H9 (cell line): Measurements from ENCODE around the gene TANGO6. TPM values are rescaled to one million over a fixed set of nuclear protein-coding genes. Genes with fewer than 3 reads are reported as not detected.

Source experiments
- DNase-seq: peaks from one replicate; pipeline ENCODE4 v3.0.0-alpha.2; 2017
- H2AFZ ChIP-seq: one replicate; pipeline ENCODE4 v1.6.1; 2013; ENCODE audit warnings: mild to moderate bottlenecking, low read length, control low read depth, moderate library complexity
- H2AK5ac ChIP-seq: 2 replicates; pipeline ENCODE4 v1.6.1; 2013; ENCODE audit warnings: low read length, control low read depth, mixed read lengths; ENCODE audit not compliant: insufficient read length
- H2BK120ac ChIP-seq: one replicate; pipeline ENCODE4 v1.6.1; 2013; ENCODE audit warnings: low read depth, mild to moderate bottlenecking, low read length, control low read depth, inconsistent platforms; ENCODE audit not compliant: poor library complexity, severe bottlenecking
- H2BK12ac ChIP-seq: 2 replicates; pipeline ENCODE4 v1.6.1; 2013; ENCODE audit warnings: low read length, control low read depth, mixed read lengths, low read depth; ENCODE audit not compliant: insufficient read length
- H2BK15ac ChIP-seq: 2 replicates; pipeline ENCODE4 v1.6.1; 2013; ENCODE audit warnings: low read depth, low read length, control low read depth
- H2BK20ac ChIP-seq: one replicate; pipeline ENCODE4 v1.6.1; 2013; ENCODE audit warnings: low read depth, mild to moderate bottlenecking, low read length, control low read depth, inconsistent platforms; ENCODE audit not compliant: poor library complexity, severe bottlenecking
- H2BK5ac ChIP-seq: 2 replicates; pipeline ENCODE4 v1.6.1; 2013; ENCODE audit warnings: low read length, control low read depth, mixed read lengths; ENCODE audit not compliant: insufficient read length
- H3K14ac ChIP-seq: 2 replicates; pipeline ENCODE4 v1.6.1; 2013; ENCODE audit warnings: low read length, control low read depth; ENCODE audit not compliant: insufficient read depth
- H3K18ac ChIP-seq: 2 replicates; pipeline ENCODE4 v1.6.1; 2013; ENCODE audit warnings: low read depth, mild to moderate bottlenecking, mixed read lengths, low read length, control low read depth; ENCODE audit not compliant: insufficient read length
- H3K23ac ChIP-seq: 2 replicates; pipeline ENCODE4 v1.6.1; 2013; ENCODE audit warnings: low read length, control low read depth, mixed read lengths, low read depth; ENCODE audit not compliant: insufficient read length
- H3K23me2 ChIP-seq: 2 replicates; pipeline ENCODE4 v1.6.1; 2013; ENCODE audit warnings: low read depth, mild to moderate bottlenecking, mixed read lengths, low read length, control low read depth; ENCODE audit not compliant: insufficient read length, poor library complexity, severe bottlenecking
- H3K27ac ChIP-seq: 2 replicates; pipeline ENCODE4 v1.5.1; 2013; ENCODE audit warnings: low read length, control low read depth, mixed read lengths, low read depth; ENCODE audit not compliant: insufficient read length
- H3K27me3 ChIP-seq: 2 replicates; pipeline ENCODE4 v1.6.1; 2013; ENCODE audit warnings: low read length, control low read depth, inconsistent platforms; ENCODE audit not compliant: insufficient read depth
- H3K4ac ChIP-seq: 2 replicates; pipeline ENCODE4 v1.6.1; 2013; ENCODE audit warnings: low read depth, mild to moderate bottlenecking, control low read depth, inconsistent platforms, low read length, moderate library complexity
- H3K4me1 ChIP-seq: 2 replicates; pipeline ENCODE4 v1.6.1; 2013; ENCODE audit warnings: low read length, control low read depth, inconsistent platforms; ENCODE audit not compliant: insufficient read depth
- H3K4me2 ChIP-seq: 2 replicates; pipeline ENCODE4 v1.6.1; 2013; ENCODE audit warnings: low read length, control low read depth, mixed read lengths; ENCODE audit not compliant: insufficient read length, insufficient read depth
- H3K56ac ChIP-seq: 2 replicates; pipeline ENCODE4 v1.6.1; 2013; ENCODE audit warnings: low read depth, mild to moderate bottlenecking, mixed read lengths, low read length, control low read depth; ENCODE audit not compliant: insufficient read length
- H3K79me1 ChIP-seq: 2 replicates; pipeline ENCODE4 v1.6.1; 2013; ENCODE audit warnings: low read depth, mild to moderate bottlenecking, moderate library complexity, low read length, control low read depth, inconsistent platforms; ENCODE audit not compliant: insufficient read depth, poor library complexity, severe bottlenecking
- H3K79me2 ChIP-seq: 2 replicates; pipeline ENCODE4 v1.6.1; 2013; ENCODE audit warnings: low read length, control low read depth, inconsistent platforms; ENCODE audit not compliant: insufficient read depth
- H3K9ac ChIP-seq: 2 replicates; pipeline ENCODE4 v1.6.1; 2013; ENCODE audit warnings: low read length, control low read depth, mixed read lengths; ENCODE audit not compliant: insufficient read length; ENCODE audit errors: extremely low read depth
- H3K9me3 ChIP-seq: one replicate; pipeline ENCODE4 v1.6.1; 2013; ENCODE audit warnings: low read depth, low read length, inconsistent platforms; ENCODE audit not compliant: control insufficient read depth
- H3T11ph ChIP-seq: one replicate; pipeline ENCODE4 v1.6.1; 2013; ENCODE audit warnings: mild to moderate bottlenecking, low read length, control low read depth, inconsistent platforms
- H4K20me1 ChIP-seq: one replicate; pipeline ENCODE4 v1.6.1; 2013; ENCODE audit not compliant: control insufficient read depth, insufficient read length, insufficient read depth
- H4K5ac ChIP-seq: 2 replicates; pipeline ENCODE4 v1.6.1; 2013; ENCODE audit warnings: low read depth, mild to moderate bottlenecking, mixed read lengths, low read length, control low read depth; ENCODE audit not compliant: insufficient read length
- H4K8ac ChIP-seq: replicated peaks from 2 replicates; pipeline ENCODE4 v1.6.1; 2013; ENCODE audit warnings: low read length, control low read depth, mixed read lengths, low read depth; ENCODE audit not compliant: insufficient read length
- H4K91ac ChIP-seq: 2 replicates; pipeline ENCODE4 v1.6.1; 2013; ENCODE audit warnings: low read depth, mild to moderate bottlenecking, moderate library complexity, mixed read lengths, low read length, control low read depth; ENCODE audit not compliant: insufficient read length
- H3K27ac Mint-ChIP-seq, 3 experiments: 2 replicates in 2 of 3; 3 replicates in 1 of 3; pipeline ENCODE4 v1.8.0; 2020 to 2021; ENCODE audit warnings: mixed read lengths in 3 of 3, mild to moderate bottlenecking in 1 of 3, moderate library complexity in 1 of 3
- H3K27me3 Mint-ChIP-seq: 2 replicates; pipeline ENCODE4 v1.8.0; 2021; ENCODE audit warnings: low read depth, mild to moderate bottlenecking, moderate library complexity, mixed read lengths
- H3K36me3 Mint-ChIP-seq, 3 experiments: 2 replicates in 2 of 3; 3 replicates in 1 of 3; pipeline ENCODE4 v1.8.0; 2020 to 2021; ENCODE audit warnings: low read depth in 3 of 3, mixed read lengths in 3 of 3; ENCODE audit not compliant: insufficient read depth in 1 of 3
- H3K4me1 Mint-ChIP-seq, 2 experiments: 2 replicates each; pipeline ENCODE4 v1.8.0; 2020; ENCODE audit warnings: mixed read lengths in 2 of 2
- H3K4me3 Mint-ChIP-seq, 2 experiments: 2 replicates in 1 of 2; 3 replicates in 1 of 2; pipeline ENCODE4 v1.8.0; 2020 to 2021; ENCODE audit warnings: mild to moderate bottlenecking in 2 of 2, mixed read lengths in 2 of 2, moderate library complexity in 1 of 2
- H3K9me3 Mint-ChIP-seq, 2 experiments: 2 replicates in 1 of 2; 3 replicates in 1 of 2; pipeline ENCODE4 v1.8.0; 2020; ENCODE audit warnings: mild to moderate bottlenecking in 2 of 2, mixed read lengths in 2 of 2, moderate library complexity in 1 of 2
- WGBS: extraction: QIAGEN DNeasy Blood & Tissue Kit; methylation state at CpG from one replicate; pipeline ENCODE4 v1.1.7; 2013; ENCODE audit warnings: missing lambda C conversion rate, low lambda C conversion rate, mixed read lengths; ENCODE audit not compliant: insufficient read length; ENCODE audit errors: extremely low coverage; 5-methylcytosine and 5-hydroxymethylcytosine counted together
- total RNA-seq: library from RNA; stranded (reverse); gene quantifications from 2 replicates; pipeline ENCODE4 v1.2.1, GENCODE V29; 2021
- TF ChIP-seq, protein P1 (sequence below): fragments of 200-600 bp; sonication (generic); conservative IDR thresholded peaks from 3 replicates; pipeline ENCODE4 v1.8.0; 2021; ENCODE audit warnings: antibody characterized with exemption, mild to moderate bottlenecking

Gene TANGO6
- total RNA-seq, 1 experiment from 2014 or later: 12.0 TPM

DNA sequence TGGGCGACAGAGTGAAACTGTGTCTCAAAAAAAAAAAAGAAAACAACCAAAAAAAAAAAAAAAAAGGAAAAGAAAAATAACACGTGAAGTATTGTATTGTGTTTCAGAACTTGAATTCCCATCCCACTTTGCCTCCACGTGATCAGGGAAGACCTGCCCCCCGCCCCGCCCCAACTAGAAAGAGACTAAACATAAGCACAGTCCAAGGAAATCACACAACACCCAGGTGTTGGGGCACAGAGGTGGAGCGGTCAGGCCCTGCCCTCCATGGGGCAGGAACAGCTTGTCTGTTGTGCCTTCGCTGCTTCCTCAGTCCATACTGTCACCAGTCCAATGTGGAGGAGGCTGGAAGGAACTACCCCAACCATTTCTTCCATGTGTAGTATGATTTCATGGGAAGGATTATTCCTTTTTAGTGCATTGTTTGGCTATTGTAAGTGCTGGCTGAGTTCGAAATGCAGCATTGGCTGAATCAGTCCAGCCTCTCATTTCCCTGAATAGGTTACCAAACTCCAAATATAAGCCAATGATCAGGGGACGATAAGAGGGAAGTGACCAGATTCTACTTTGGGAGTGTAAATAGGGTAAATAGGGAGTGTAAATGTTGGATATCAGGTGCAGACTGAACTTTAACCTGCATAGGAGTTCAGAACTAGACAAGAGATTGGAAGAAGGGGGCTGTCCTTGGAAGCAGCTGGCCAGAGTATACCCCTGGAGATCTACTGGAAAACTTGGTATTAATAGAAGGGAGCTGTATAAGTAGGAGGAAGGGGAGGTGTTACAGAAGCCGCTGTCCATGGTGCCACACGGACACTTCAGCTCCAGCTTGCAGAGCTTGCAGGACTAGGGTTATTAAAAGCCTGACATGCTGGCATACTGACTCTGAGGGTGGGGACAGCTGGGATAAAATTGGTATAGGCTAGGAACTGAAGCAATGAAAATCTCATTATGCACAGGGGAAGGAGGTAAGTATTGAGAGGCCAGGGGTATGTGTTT is 50.7 kb downstream of the TANGO6 start:
- Mint-ChIP-seq H3K9me3 (no peaks in the 10 kb centered on the region), H3K4me3 (no peak overlapping the region), H3K36me3 (no peaks in the 10 kb centered on the region; a peak in 1 of 7 replicates), H3K27ac (no peak overlapping the region; a peak in 1 of 7 replicates), H3K4me1 (no peaks in the 10 kb centered on the region), H3K27me3 (no peaks in the 10 kb centered on the region)
- H3K9ac ChIP-seq: no peak overlapping the region
- no peaks in the 10 kb centered on the region for H3K23me2 ChIP-seq
- no peak overlapping the region for H2BK12ac ChIP-seq
- no peak overlapping the region for H4K91ac ChIP-seq
- no peak overlapping the region for H3K4me2 ChIP-seq
- peak; percentile 51 for DNase-seq
- H3T11ph ChIP-seq: no peak overlapping the region
- H4K20me1 ChIP-seq: no peaks in the 10 kb centered on the region
- no peaks in the 10 kb centered on the region for H3K79me2 ChIP-seq
- no CpG with 5 or more reads among the region's 11 CpGs for WGBS
- H3K14ac ChIP-seq: no peak overlapping the region
- no peak overlapping the region for H2AK5ac ChIP-seq
- H2BK20ac ChIP-seq: no peak overlapping the region
- no peak overlapping the region for H2BK120ac ChIP-seq
- no peak overlapping the region for H2AFZ ChIP-seq
- no peak overlapping the region for H3K18ac ChIP-seq
- no peaks in the 10 kb centered on the region for H3K79me1 ChIP-seq
- no peak overlapping the region for H4K5ac ChIP-seq
- no peaks in the 10 kb centered on the region for H3K4me1 ChIP-seq
- no peak overlapping the region for H2BK15ac ChIP-seq
- no peak overlapping the region for H2BK5ac ChIP-seq
- H3K27ac ChIP-seq: no peak overlapping the region
- H3K27me3 ChIP-seq: no peaks in the 10 kb centered on the region
- H3K23ac ChIP-seq: no peak overlapping the region
- H3K9me3 ChIP-seq: no peaks in the 10 kb centered on the region
- TF ChIP-seq, protein P1, sequence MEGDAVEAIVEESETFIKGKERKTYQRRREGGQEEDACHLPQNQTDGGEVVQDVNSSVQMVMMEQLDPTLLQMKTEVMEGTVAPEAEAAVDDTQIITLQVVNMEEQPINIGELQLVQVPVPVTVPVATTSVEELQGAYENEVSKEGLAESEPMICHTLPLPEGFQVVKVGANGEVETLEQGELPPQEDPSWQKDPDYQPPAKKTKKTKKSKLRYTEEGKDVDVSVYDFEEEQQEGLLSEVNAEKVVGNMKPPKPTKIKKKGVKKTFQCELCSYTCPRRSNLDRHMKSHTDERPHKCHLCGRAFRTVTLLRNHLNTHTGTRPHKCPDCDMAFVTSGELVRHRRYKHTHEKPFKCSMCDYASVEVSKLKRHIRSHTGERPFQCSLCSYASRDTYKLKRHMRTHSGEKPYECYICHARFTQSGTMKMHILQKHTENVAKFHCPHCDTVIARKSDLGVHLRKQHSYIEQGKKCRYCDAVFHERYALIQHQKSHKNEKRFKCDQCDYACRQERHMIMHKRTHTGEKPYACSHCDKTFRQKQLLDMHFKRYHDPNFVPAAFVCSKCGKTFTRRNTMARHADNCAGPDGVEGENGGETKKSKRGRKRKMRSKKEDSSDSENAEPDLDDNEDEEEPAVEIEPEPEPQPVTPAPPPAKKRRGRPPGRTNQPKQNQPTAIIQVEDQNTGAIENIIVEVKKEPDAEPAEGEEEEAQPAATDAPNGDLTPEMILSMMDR: no peak
- no peak overlapping the region for H3K4ac ChIP-seq
- no peak overlapping the region for H3K56ac ChIP-seq
- no peak overlapping the region for H4K8ac ChIP-seq
